IPS DF 6.9 (cell line): ENCODE measurements around the gene CDH23.

ENCODE experiments used
- DNase-seq: peaks from one replicate; pipeline ENCODE4 v3.0.0-alpha.2; 2013; ENCODE audit warnings: low read depth, low spot score
- H3K27ac ChIP-seq: one replicate; pipeline ENCODE4 v1.5.1; 2013; ENCODE audit warnings: low read length, control low read depth
- H3K27me3 ChIP-seq: 2 replicates; pipeline ENCODE4 v1.6.1; 2013; ENCODE audit warnings: mild to moderate bottlenecking, low read length; ENCODE audit not compliant: control insufficient read depth, insufficient read depth
- H3K36me3 ChIP-seq: 2 replicates; pipeline ENCODE4 v1.6.1; 2013; ENCODE audit warnings: low read length; ENCODE audit not compliant: control insufficient read depth, insufficient read depth
- H3K4me1 ChIP-seq: 2 replicates; pipeline ENCODE4 v1.6.1; 2013; ENCODE audit warnings: low read length; ENCODE audit not compliant: control insufficient read depth, insufficient read depth
- H3K4me3 ChIP-seq: 2 replicates; pipeline ENCODE4 v1.5.1; 2013; ENCODE audit warnings: mild to moderate bottlenecking, low read length
- H3K9me3 ChIP-seq: 2 replicates; pipeline ENCODE4 v1.6.1; 2013; ENCODE audit warnings: low read length, inconsistent platforms; ENCODE audit not compliant: control insufficient read depth, insufficient read depth
- WGBS: extraction: QIAGEN DNeasy Blood & Tissue Kit; methylation state at CpG from one replicate; pipeline ENCODE4 v1.1.7; 2013; ENCODE audit warnings: mixed read lengths, missing lambda C conversion rate; ENCODE audit not compliant: insufficient read length, insufficient coverage; 5-methylcytosine and 5-hydroxymethylcytosine counted together

The CDH23 gene

GRCh38 chr10:71610651-71611050 is 213.9 kb downstream of the CDH23 start:
- no CpG with 5 or more reads among the region's 3 CpGs for WGBS
- Histone ChIP-seq H3K27me3 (no peaks in the 10 kb centered on the region), H3K4me1 (0 out of 2 replicates have a peak, but pooled peaks cover 1% of the 10 kb centered on the region)

GRCh38 chr10:71611131-71611530 is 214.4 kb downstream of the CDH23 start:
- no peaks in the 10 kb centered on the region for H3K36me3 ChIP-seq
- peaks cover 1% of the 10 kb centered on the region; the same call in 1 of the 2 replicates for H3K4me1 ChIP-seq
- no CpG with 5 or more reads among the region's 5 CpGs for WGBS
- H3K9me3 ChIP-seq = no peaks in the 10 kb centered on the region
- DNase-seq = no peak
- H3K27ac ChIP-seq = no peak overlapping the region
- no peak overlapping the region for H3K4me3 ChIP-seq
- no peaks in the 10 kb centered on the region for H3K27me3 ChIP-seq

More at GRCh38 chr10:71610651-71611050, 213.9 kb downstream of the CDH23 start:
- Histone ChIP-seq H3K36me3 (no peaks in the 10 kb centered on the region), H3K4me3 (no peak overlapping the region), H3K9me3 (no peaks in the 10 kb centered on the region), H3K27ac (no peak overlapping the region)
- DNase-seq = no peak

- Histone ChIP-seq H3K36me3 (no peaks in the 10 kb centered on the region), H3K4me3 (no peak overlapping the region), H3K27ac (no peak overlapping the region), H3K9me3 (no peaks in the 10 kb centered on the region), H3K4me1 (peaks cover 2% of the 10 kb centered on the region; the same call in 1 of the 2 replicates), H3K27me3 (no peaks in the 10 kb centered on the region)
- DNase-seq = no peak
- no CpG with 5 or more reads among the region's 12 CpGs for WGBS
These were observed 215.1 kb downstream of the CDH23 start for GRCh38 chr10:71611709-71612422.

GRCh38 chr10:71613261-71613777 is 216.6 kb downstream of the CDH23 start:
- DNase-seq = no peak
- Histone ChIP-seq H3K4me3 (no peak overlapping the region), H3K9me3 (no peaks in the 10 kb centered on the region), H3K36me3 (no peaks in the 10 kb centered on the region), H3K27me3 (no peaks in the 10 kb centered on the region), H3K4me1 (peaks cover 2% of the 10 kb centered on the region; the same call in 1 of the 2 replicates), H3K27ac (no peak overlapping the region)
- no CpG with 5 or more reads among the region's 2 CpGs for WGBS

- no peak overlapping the region for H3K4me3 ChIP-seq
- H3K27ac ChIP-seq = no peak overlapping the region
- H3K9me3 ChIP-seq = no peaks in the 10 kb centered on the region
- no peaks in the 10 kb centered on the region for H3K27me3 ChIP-seq
- no CpG with 5 or more reads among the region's 4 CpGs for WGBS
- peaks cover 2% of the 10 kb centered on the region; the same call in 1 of the 2 replicates for H3K4me1 ChIP-seq
- no peak for DNase-seq
- H3K36me3 ChIP-seq = no peaks in the 10 kb centered on the region
These were observed 217.2 kb downstream of the CDH23 start for GRCh38 chr10:71613877-71614276.

- Histone ChIP-seq H3K9me3 (no peaks in the 10 kb centered on the region), H3K4me1 (peaks cover 2% of the 10 kb centered on the region; the same call in 1 of the 2 replicates), H3K27me3 (no peaks in the 10 kb centered on the region), H3K36me3 (no peaks in the 10 kb centered on the region), H3K4me3 (no peak overlapping the region), H3K27ac (no peak overlapping the region)
- WGBS = no CpG with 5 or more reads among the region's 5 CpGs
- DNase-seq = no peak
These were observed 218.2 kb downstream of the CDH23 start for GRCh38 chr10:71614946-71615345.

GRCh38 chr10:71615538-71616329 is 219.0 kb downstream of the CDH23 start:
- Histone ChIP-seq H3K4me3 (no peak overlapping the region), H3K9me3 (no peaks in the 10 kb centered on the region), H3K36me3 (no peaks in the 10 kb centered on the region), H3K27ac (no peak overlapping the region), H3K27me3 (no peaks in the 10 kb centered on the region), H3K4me1 (peaks cover 2% of the 10 kb centered on the region; the same call in 1 of the 2 replicates)
- no CpG with 5 or more reads among the region's 24 CpGs for WGBS
- no peak for DNase-seq

GRCh38 chr10:71616817-71617654 is 220.3 kb downstream of the CDH23 start:
- no peak for DNase-seq
- Histone ChIP-seq H3K9me3 (no peaks in the 10 kb centered on the region), H3K27ac (no peak overlapping the region), H3K4me3 (no peak overlapping the region), H3K36me3 (no peaks in the 10 kb centered on the region), H3K27me3 (no peaks in the 10 kb centered on the region), H3K4me1 (peaks cover 6% of the 10 kb centered on the region)
- no CpG with 5 or more reads among the region's 12 CpGs for WGBS

GRCh38 chr10:71618176-71618575 is 221.5 kb downstream of the CDH23 start:
- DNase-seq = no peak
- no peaks in the 10 kb centered on the region for H3K27me3 ChIP-seq
- WGBS = no CpG with 5 or more reads among the region's 6 CpGs
- no peak overlapping the region for H3K27ac ChIP-seq
- peaks cover 16% of the 10 kb centered on the region for H3K4me1 ChIP-seq
- H3K9me3 ChIP-seq = no peaks in the 10 kb centered on the region
- no peaks in the 10 kb centered on the region for H3K36me3 ChIP-seq
- no peak overlapping the region for H3K4me3 ChIP-seq

- no peaks in the 10 kb centered on the region for H3K36me3 ChIP-seq
- DNase-seq = no peak
- no peaks in the 10 kb centered on the region for H3K9me3 ChIP-seq
- WGBS = no CpG with 5 or more reads among the region's 8 CpGs
- peaks cover 17% of the 10 kb centered on the region for H3K4me1 ChIP-seq
- no peak overlapping the region for H3K27ac ChIP-seq
- no peaks in the 10 kb centered on the region for H3K27me3 ChIP-seq
- H3K4me3 ChIP-seq = no peak overlapping the region
These were observed 221.9 kb downstream of the CDH23 start for GRCh38 chr10:71618598-71618997.
